Activated CD8-positive, alpha-beta memory T cell treated with anti-CD3 and anti-CD28 coated beads, Interleukin-2, amount 10 ng/mL, durations not matched to agents 7 days and 5 days (primary cell): Measurements from ENCODE around the gene NIT2. TPM values are rescaled to one million over a fixed set of nuclear protein-coding genes. Genes with fewer than 3 reads are reported as not detected.
"Not testable (repeated sequence)": the region's sequence is repeated elsewhere in the genome, so short reads cannot be mapped to it uniquely, and the experiment has no call there.

Experiments
- ATAC-seq: fragments of 150-1000 bp; cut with Tn5 transposase; one replicate; pipeline ENCODE4 v1.10.0; 2021; ENCODE audit warnings: moderate library complexity
- CTCF ChIA-PET: fragments of 350-600 bp; sonication (Branson Sonifier 250); formaldehyde crosslinking; loops from one replicate; lab custom pipeline; 2021; ENCODE audit warnings: antibody characterized with exemption; lab: Charles Lee
- DNase-seq: peaks from one replicate; pipeline ENCODE4 v3.0.0-alpha.2; 2020
- H3K27ac Mint-ChIP-seq: one replicate; pipeline ENCODE4 v1.8.0; 2021; ENCODE audit warnings: mild to moderate bottlenecking, mixed read lengths
- H3K27me3 Mint-ChIP-seq: one replicate; pipeline ENCODE4 v1.8.0; 2021; ENCODE audit warnings: mixed read lengths
- H3K36me3 Mint-ChIP-seq: one replicate; pipeline ENCODE4 v1.8.0; 2021; ENCODE audit warnings: mild to moderate bottlenecking, mixed read lengths
- H3K4me1 Mint-ChIP-seq: one replicate; pipeline ENCODE4 v1.8.0; 2021; ENCODE audit warnings: mixed read lengths
- H3K4me3 Mint-ChIP-seq: one replicate; pipeline ENCODE4 v1.8.0; 2021; ENCODE audit warnings: mild to moderate bottlenecking, moderate library complexity, mixed read lengths
- H3K9me3 Mint-ChIP-seq: one replicate; pipeline ENCODE4 v1.8.0; 2022; ENCODE audit warnings: low read depth, mixed read lengths
- total RNA-seq, 2 experiments: library from RNA; stranded (reverse); gene quantifications; one replicate each; pipeline ENCODE4 v1.2.3, GENCODE V29; 2021

NIT2 gene
- total RNA-seq, 2 experiments from 2014 or later: 45.5 to 59.8 TPM

GRCh38 chr3:100351770-100352169 lies 17.2 kb downstream of the NIT2 start:
- ATAC-seq, H3K4me1 Mint-ChIP-seq, CTCF ChIA-PET, DNase-seq, H3K9me3 Mint-ChIP-seq, H3K27ac Mint-ChIP-seq, H3K4me3 Mint-ChIP-seq, H3K27me3 Mint-ChIP-seq: not testable (repeated sequence)
- peaks cover 58% of the 10 kb centered on the region for H3K36me3 Mint-ChIP-seq

GRCh38 chr3:100352296-100353231 lies 18.0 kb downstream of the NIT2 start:
- H3K36me3 Mint-ChIP-seq: peaks cover 56% of the 10 kb centered on the region
- CTCF ChIA-PET: no interaction called here

GRCh38 chr3:100354850-100355249 lies 20.3 kb downstream of the NIT2 start:
- peaks cover 49% of the 10 kb centered on the region for H3K36me3 Mint-ChIP-seq
- H3K9me3 Mint-ChIP-seq: no peaks in the 10 kb centered on the region
- no peaks in the 10 kb centered on the region for H3K27me3 Mint-ChIP-seq
- no peaks in the 10 kb centered on the region for H3K4me1 Mint-ChIP-seq
- H3K27ac Mint-ChIP-seq: no peak overlapping the region
- CTCF ChIA-PET: interaction anchor here (0.9 kb wide), 1 partner anchor 38 kb away, joined by 4 read pairs; no protein-coding TSS in a partner anchor
- no peak overlapping the region for H3K4me3 Mint-ChIP-seq
- ATAC-seq: no peak
- DNase-seq: no peak

More at GRCh38 chr3:100352296-100353231, 18.0 kb downstream of the NIT2 start:
- Mint-ChIP-seq H3K27ac (no peak overlapping the region), H3K27me3 (no peaks in the 10 kb centered on the region), H3K9me3 (no peaks in the 10 kb centered on the region), H3K4me1 (no peaks in the 10 kb centered on the region), H3K4me3 (no peak overlapping the region)
- DNase-seq (no peak), ATAC-seq (no peak)

- Mint-ChIP-seq H3K4me1 (no peaks in the 10 kb centered on the region), H3K36me3 (peaks cover 55% of the 10 kb centered on the region), H3K27ac (no peak overlapping the region), H3K27me3 (no peaks in the 10 kb centered on the region), H3K9me3 (no peaks in the 10 kb centered on the region), H3K4me3 (no peak overlapping the region)
- CTCF ChIA-PET: no interaction called here
- DNase-seq (no peak), ATAC-seq (no peak)
Measured at GRCh38 chr3:100358413-100358812, 23.9 kb downstream of the NIT2 start.

GRCh38 chr3:100359035-100359434 lies 24.5 kb downstream of the NIT2 start:
- Mint-ChIP-seq H3K9me3 (no peaks in the 10 kb centered on the region), H3K27me3 (no peaks in the 10 kb centered on the region), H3K27ac (no peak overlapping the region), H3K4me1 (no peaks in the 10 kb centered on the region), H3K36me3 (peaks cover 59% of the 10 kb centered on the region), H3K4me3 (no peak overlapping the region)
- DNase-seq (no peak), ATAC-seq (no peak)
- CTCF ChIA-PET: interaction anchor here (0.8 to 1.4 kb wide), 3 partner anchors 9 to 27 kb away, joined by 3 read pairs; no protein-coding TSS in a partner anchor

GRCh38 chr3:100360757-100361496 lies 26.4 kb downstream of the NIT2 start:
- no peaks in the 10 kb centered on the region for H3K27me3 Mint-ChIP-seq
- DNase-seq (no peak), ATAC-seq (no peak)
- CTCF ChIA-PET: interaction anchor here (1.4 kb wide), 2 partner anchors 11 to 44 kb away, joined by 3 to 4 read pairs; no protein-coding TSS in a partner anchor
- peaks cover 63% of the 10 kb centered on the region for H3K36me3 Mint-ChIP-seq
- H3K27ac Mint-ChIP-seq: no peak overlapping the region
- no peaks in the 10 kb centered on the region for H3K9me3 Mint-ChIP-seq
- no peak overlapping the region for H3K4me3 Mint-ChIP-seq
- H3K4me1 Mint-ChIP-seq: no peaks in the 10 kb centered on the region

- DNase-seq (no peak), ATAC-seq (no peak)
- Mint-ChIP-seq H3K27me3 (no peaks in the 10 kb centered on the region), H3K4me3 (no peak overlapping the region), H3K9me3 (no peaks in the 10 kb centered on the region), H3K27ac (no peak overlapping the region), H3K4me1 (no peaks in the 10 kb centered on the region), H3K36me3 (peaks cover 58% of the 10 kb centered on the region)
- CTCF ChIA-PET: no interaction called here
Measured at GRCh38 chr3:100361897-100362296, 27.3 kb downstream of the NIT2 start.

GRCh38 chr3:100364421-100364820 lies 29.9 kb downstream of the NIT2 start:
- ATAC-seq (no peak), DNase-seq (no peak)
- no peak overlapping the region for H3K4me3 Mint-ChIP-seq
- CTCF ChIA-PET: interaction anchor here (1.2 kb wide), 1 partner anchor 8 kb away, joined by 3 read pairs; no protein-coding TSS in a partner anchor
- H3K9me3 Mint-ChIP-seq: no peaks in the 10 kb centered on the region
- H3K27ac Mint-ChIP-seq: no peak overlapping the region
- H3K4me1 Mint-ChIP-seq: no peaks in the 10 kb centered on the region
- H3K27me3 Mint-ChIP-seq: no peaks in the 10 kb centered on the region
- H3K36me3 Mint-ChIP-seq: peaks cover 58% of the 10 kb centered on the region

GRCh38 chr3:100366424-100366823 lies 31.9 kb downstream of the NIT2 start:
- H3K9me3 Mint-ChIP-seq: no peaks in the 10 kb centered on the region

GRCh38 chr3:100368441-100368840 lies 33.9 kb downstream of the NIT2 start:
- Mint-ChIP-seq H3K27ac (no peak overlapping the region), H3K9me3 (no peaks in the 10 kb centered on the region), H3K4me1 (no peaks in the 10 kb centered on the region), H3K36me3 (peaks cover 36% of the 10 kb centered on the region), H3K27me3 (no peaks in the 10 kb centered on the region), H3K4me3 (no peak overlapping the region)
- DNase-seq (no peak), ATAC-seq (no peak)
- CTCF ChIA-PET: no interaction called here

More at GRCh38 chr3:100366424-100366823, 31.9 kb downstream of the NIT2 start:
- no peaks in the 10 kb centered on the region for H3K4me1 Mint-ChIP-seq
- no peak overlapping the region for H3K4me3 Mint-ChIP-seq
- CTCF ChIA-PET: no interaction called here
- no peaks in the 10 kb centered on the region for H3K27me3 Mint-ChIP-seq
- no peak overlapping the region for H3K27ac Mint-ChIP-seq
- H3K36me3 Mint-ChIP-seq: peaks cover 47% of the 10 kb centered on the region
- DNase-seq (no peak), ATAC-seq (no peak)

GRCh38 chr3:100370756-100371155 lies 36.2 kb downstream of the NIT2 start:
- ATAC-seq: no peak
- Mint-ChIP-seq H3K27ac (peak overlapping the region; percentile 36), H3K36me3 (peaks cover 24% of the 10 kb centered on the region), H3K9me3 (no peaks in the 10 kb centered on the region), H3K4me1 (no peaks in the 10 kb centered on the region), H3K27me3 (no peaks in the 10 kb centered on the region), H3K4me3 (no peak overlapping the region)
- no peak for DNase-seq
- CTCF ChIA-PET: interaction anchor here (1.5 kb wide), 1 partner anchor 13 kb away, joined by 3 read pairs; no protein-coding TSS in a partner anchor

- DNase-seq (no peak), ATAC-seq (no peak)
- CTCF ChIA-PET: interaction anchor here (0.9 kb wide), 1 partner anchor 88 kb away, joined by 4 read pairs; no protein-coding TSS in a partner anchor
- no peaks in the 10 kb centered on the region for H3K9me3 Mint-ChIP-seq
- peaks cover 25% of the 10 kb centered on the region for H3K36me3 Mint-ChIP-seq
- H3K4me1 Mint-ChIP-seq: no peaks in the 10 kb centered on the region
- H3K4me3 Mint-ChIP-seq: no peak overlapping the region
- H3K27me3 Mint-ChIP-seq: no peaks in the 10 kb centered on the region
- H3K27ac Mint-ChIP-seq: no peak overlapping the region
Measured at GRCh38 chr3:100374521-100374920, 40.0 kb downstream of the NIT2 start.

GRCh38 chr3:100376301-100376700 lies 41.7 kb downstream of the NIT2 start:
- Mint-ChIP-seq H3K4me1 (no peaks in the 10 kb centered on the region), H3K27ac (no peak overlapping the region), H3K36me3 (peaks cover 31% of the 10 kb centered on the region), H3K9me3 (no peaks in the 10 kb centered on the region), H3K4me3 (no peak overlapping the region), H3K27me3 (no peaks in the 10 kb centered on the region)
- CTCF ChIA-PET: no interaction called here
- DNase-seq: no peak
- ATAC-seq: no peak
